Measurements from ENCODE around the gene FMO2.

FMO2 gene

DNA sequence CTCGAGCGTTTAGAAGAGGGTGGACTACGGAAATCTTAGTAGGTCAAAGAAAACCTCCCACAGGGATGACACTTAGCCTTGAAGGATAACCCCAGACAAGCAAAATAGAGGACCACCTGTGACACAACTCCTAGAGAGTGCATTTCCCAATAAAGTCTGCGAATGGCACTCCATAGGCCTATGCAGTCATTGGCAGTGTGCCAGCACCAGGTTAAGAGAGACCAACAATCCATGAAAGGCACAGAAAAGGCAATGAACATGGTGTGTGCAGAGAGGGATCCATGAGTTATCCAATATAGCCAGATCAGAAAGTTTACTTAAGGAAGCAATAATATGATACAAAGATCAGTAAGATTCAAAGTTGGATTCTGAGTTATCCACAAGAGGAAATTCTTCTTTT is 45.2 kb upstream of the FMO2 start:
- ATAC-seq, result no peak

DNA sequence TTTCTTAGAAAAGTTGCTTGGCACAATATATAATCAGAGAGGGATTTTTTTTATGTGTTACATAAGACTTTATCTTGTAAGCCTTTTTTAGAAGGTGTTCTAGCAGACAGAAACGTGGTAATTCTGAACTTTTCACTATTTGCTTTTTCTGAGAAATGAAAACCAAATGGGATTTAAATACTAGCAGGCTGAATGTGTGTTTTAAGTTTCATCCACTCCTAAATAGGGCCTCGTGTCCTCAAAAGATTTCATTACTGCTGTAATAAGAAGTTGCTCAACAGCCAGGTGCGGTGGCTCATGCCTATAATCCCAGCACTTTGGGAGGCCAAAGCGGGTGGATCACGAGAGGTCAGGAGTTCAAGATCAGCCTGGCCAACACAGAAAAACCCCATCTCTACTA is 44.7 kb upstream of the FMO2 start:
- TF ChIP-seq TSHZ2 (CRISPR knock-in tag; IDR thresholded peaks at IDR 0.05), result no peak
- TF ChIP-seq PPARA (CRISPR knock-in tag; IDR thresholded peaks at IDR 0.05; ENCODE audit: borderline replicate concordance), result no peak
- TF ChIP-seq GLIS3 (CRISPR knock-in tag; IDR thresholded peaks at IDR 0.05), result no peak
- no peak for TF ChIP-seq CSRNP3 (CRISPR knock-in tag; IDR thresholded peaks at IDR 0.05)
- no peak for TF ChIP-seq ZFP3 (CRISPR knock-in tag; IDR thresholded peaks at IDR 0.05)
- no peak for ATAC-seq

More for the DNA sequence above, 45.2 kb upstream of the FMO2 start:
- TF ChIP-seq SNAI2 (CRISPR knock-in tag; IDR thresholded peaks at IDR 0.05) (no peak), CSDC2 (CRISPR knock-in tag; IDR thresholded peaks at IDR 0.05) (no peak), ZNF565 (CRISPR knock-in tag; conservative IDR thresholded peaks at IDR 0.05; ENCODE audit: low read depth) (no peak), ZNF8 (CRISPR knock-in tag; IDR thresholded peaks at IDR 0.05) (no peak), TCF4 (CRISPR knock-in tag; IDR thresholded peaks at IDR 0.05; ENCODE audit: borderline replicate concordance) (no peak), ZNF70 (CRISPR knock-in tag; IDR thresholded peaks at IDR 0.05) (no peak), GLIS3 (CRISPR knock-in tag; IDR thresholded peaks at IDR 0.05) (no peak), RARB (CRISPR knock-in tag; IDR thresholded peaks at IDR 0.05) (no peak), TSHZ2 (CRISPR knock-in tag; IDR thresholded peaks at IDR 0.05) (no peak), PATZ1 (CRISPR knock-in tag; IDR thresholded peaks at IDR 0.05; ENCODE audit: borderline replicate concordance) (no peak), OSR1 (CRISPR knock-in tag; IDR thresholded peaks at IDR 0.05) (no peak), BACH2 (CRISPR knock-in tag; IDR thresholded peaks at IDR 0.05; ENCODE audit: borderline replicate concordance) (no peak), ZC3H10 (CRISPR knock-in tag; IDR thresholded peaks at IDR 0.05) (no peak)
- TF ChIP-seq, protein P1, sequence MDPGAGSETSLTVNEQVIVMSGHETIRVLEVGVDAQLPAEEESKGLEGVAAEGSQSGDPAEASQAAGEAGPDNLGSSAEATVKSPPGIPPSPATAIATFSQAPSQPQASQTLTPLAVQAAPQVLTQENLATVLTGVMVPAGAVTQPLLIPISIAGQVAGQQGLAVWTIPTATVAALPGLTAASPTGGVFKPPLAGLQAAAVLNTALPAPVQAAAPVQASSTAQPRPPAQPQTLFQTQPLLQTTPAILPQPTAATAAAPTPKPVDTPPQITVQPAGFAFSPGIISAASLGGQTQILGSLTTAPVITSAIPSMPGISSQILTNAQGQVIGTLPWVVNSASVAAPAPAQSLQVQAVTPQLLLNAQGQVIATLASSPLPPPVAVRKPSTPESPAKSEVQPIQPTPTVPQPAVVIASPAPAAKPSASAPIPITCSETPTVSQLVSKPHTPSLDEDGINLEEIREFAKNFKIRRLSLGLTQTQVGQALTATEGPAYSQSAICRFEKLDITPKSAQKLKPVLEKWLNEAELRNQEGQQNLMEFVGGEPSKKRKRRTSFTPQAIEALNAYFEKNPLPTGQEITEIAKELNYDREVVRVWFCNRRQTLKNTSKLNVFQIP (CRISPR knock-in tag; IDR thresholded peaks at IDR 0.05; ENCODE audit: borderline replicate concordance, low read depth), result no peak
- TF ChIP-seq, protein P2, sequence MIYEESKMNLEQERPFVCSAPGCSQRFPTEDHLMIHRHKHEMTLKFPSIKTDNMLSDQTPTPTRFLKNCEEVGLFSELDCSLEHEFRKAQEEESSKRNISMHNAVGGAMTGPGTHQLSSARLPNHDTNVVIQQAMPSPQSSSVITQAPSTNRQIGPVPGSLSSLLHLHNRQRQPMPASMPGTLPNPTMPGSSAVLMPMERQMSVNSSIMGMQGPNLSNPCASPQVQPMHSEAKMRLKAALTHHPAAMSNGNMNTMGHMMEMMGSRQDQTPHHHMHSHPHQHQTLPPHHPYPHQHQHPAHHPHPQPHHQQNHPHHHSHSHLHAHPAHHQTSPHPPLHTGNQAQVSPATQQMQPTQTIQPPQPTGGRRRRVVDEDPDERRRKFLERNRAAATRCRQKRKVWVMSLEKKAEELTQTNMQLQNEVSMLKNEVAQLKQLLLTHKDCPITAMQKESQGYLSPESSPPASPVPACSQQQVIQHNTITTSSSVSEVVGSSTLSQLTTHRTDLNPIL (CRISPR knock-in tag; IDR thresholded peaks at IDR 0.05; ENCODE audit: low read depth), result no peak

Measured in SK-N-SH treated with all-trans-retinoic acid at 6 μM for 48 hours (cell line).